ENCODE data around the gene GMPR.

GMPR gene

DNA sequence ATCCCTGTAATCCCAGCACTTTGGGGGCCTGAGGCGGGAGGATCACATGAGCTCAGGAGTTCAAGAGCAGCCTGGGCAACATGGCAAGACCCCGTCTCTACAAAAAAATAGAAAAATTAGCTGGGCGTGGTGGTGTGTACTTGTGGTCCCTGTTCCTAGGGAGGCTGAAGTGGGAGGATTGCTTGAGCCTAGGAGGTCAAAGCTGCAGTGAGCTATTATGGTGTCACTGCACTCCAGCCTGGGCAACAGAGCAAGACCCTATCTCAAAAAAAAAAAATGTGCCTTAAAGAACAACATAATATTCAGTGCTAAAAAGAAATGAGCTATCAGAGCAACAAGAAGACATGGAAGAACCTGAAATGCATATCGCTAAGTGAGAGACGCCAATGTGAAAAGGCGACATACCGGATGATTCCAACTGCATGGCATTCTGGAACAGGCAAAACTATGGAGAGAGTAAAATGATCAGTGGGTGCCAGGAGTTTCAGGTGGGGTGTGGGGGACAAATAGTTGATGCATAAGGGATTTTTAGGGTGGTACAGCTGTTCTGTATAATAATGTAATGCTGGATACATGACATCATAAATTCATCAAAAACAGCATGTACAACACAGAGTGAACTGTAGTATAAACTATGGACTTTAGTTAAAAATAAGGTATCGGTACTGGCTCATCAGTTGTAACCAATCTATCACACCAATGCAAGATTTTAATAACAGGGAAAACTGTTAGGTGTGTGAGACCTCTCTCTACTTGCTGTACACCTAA, 80.8 kb downstream of the GMPR start:
- Histone ChIP-seq H3K36me3 (ENCODE audit: control insufficient read depth, insufficient read depth, low read length) (no peaks in the 10 kb centered on the region), H3K4me3 (ENCODE audit: low read length) (no peak overlapping the region), H3K4me1 (ENCODE audit: control insufficient read depth, insufficient read depth, low read length) (peaks cover 7% of the 10 kb centered on the region), H3K27ac (ENCODE audit: low read length) (no peak overlapping the region), H3K27me3 (ENCODE audit: control insufficient read depth, insufficient read depth, low read length) (no peaks in the 10 kb centered on the region), H3K9me3 (ENCODE audit: control insufficient read depth, insufficient read depth, low read length) (no peaks in the 10 kb centered on the region)
- no CpG with 5 or more reads among the region's 8 CpGs for WGBS (ENCODE audit: insufficient coverage, insufficient read length)
- DNase-seq (ENCODE audit: low read depth, low spot score), result no peak

DNA sequence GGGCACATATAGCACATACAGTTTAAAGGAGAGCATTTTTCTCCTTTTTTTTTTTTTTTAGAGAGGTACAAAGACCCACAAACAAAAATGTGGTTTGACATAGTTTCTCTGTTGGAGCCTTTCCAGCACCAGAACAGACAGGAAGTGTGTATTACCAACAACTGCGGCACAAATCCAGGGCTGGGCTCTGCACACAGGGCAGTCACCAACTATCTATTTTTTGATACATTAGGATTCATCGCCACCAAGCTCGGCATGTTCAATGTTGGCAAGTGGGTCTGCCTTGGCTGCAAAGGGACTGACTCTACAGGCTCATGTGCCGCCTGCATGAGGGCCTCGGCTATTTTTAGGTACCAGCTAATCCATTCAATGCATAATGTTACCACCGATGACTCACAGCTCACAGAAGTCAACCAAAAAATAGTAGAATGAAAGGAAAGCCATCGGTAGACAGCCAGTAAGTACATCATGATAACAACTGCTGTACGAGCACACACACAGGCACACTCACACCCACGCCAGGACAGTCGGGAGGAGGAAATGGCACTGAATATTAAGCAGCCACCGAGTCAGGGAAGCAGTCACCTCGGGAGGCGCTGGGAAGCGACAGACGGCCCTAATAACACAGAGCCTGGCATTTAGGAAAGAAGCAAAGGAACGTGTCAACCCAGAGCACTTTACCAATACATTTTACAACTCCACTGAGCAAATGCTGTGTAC, 81.6 kb downstream of the GMPR start:
- H3K4me3 ChIP-seq (ENCODE audit: low read length), result no peak overlapping the region
- H3K9me3 ChIP-seq (ENCODE audit: control insufficient read depth, insufficient read depth, low read length), result no peaks in the 10 kb centered on the region
- H3K27ac ChIP-seq (ENCODE audit: low read length), result no peak overlapping the region
- DNase-seq (ENCODE audit: low read depth, low spot score), result no peak
- H3K36me3 ChIP-seq (ENCODE audit: control insufficient read depth, insufficient read depth, low read length), result no peaks in the 10 kb centered on the region
- H3K27me3 ChIP-seq (ENCODE audit: control insufficient read depth, insufficient read depth, low read length), result no peaks in the 10 kb centered on the region
- no CpG with 5 or more reads among the region's 16 CpGs for WGBS (ENCODE audit: insufficient coverage, insufficient read length)
- peaks cover 7% of the 10 kb centered on the region for H3K4me1 ChIP-seq (ENCODE audit: control insufficient read depth, insufficient read depth, low read length)

DNA sequence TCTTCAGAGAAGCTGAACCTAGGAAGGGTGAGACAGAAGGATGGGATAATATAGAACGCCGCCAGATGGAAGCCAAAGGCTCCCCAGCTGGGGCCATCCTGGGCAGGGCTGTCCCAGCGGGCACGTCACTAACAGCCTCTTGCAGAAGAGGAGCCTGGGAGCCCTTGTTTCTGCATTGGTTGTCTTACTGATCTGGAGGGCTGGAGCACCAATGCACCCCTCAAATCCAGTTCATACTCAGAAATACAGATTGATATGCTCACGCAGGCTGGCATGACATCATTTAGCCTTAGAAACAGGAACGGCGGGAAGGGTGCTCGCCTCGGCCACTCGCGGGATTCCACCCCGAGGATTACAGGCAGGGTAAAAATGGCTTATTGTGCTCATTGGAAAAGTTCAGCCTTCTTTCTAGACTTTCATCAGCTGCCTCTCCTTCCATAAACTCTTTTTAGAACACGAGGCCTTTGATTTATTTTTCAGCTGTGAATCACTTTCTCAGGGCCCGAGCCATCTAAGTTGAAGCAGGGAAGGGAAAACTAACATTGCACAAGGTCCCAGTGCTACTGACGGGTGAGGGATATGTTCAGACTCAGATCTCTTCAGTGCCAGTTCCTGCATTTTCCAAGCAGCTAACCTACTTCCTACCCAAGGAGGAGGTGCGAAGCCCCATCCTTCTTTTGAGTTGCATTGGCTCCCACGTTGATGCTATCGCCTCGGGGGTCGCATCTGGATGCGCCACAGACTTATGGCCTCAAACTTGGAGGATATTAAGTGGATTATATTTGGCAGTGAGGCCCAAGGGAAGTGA, 82.3 kb downstream of the GMPR start:
- no CpG with 5 or more reads among the region's 21 CpGs for WGBS (ENCODE audit: insufficient coverage, insufficient read length)
- Histone ChIP-seq H3K4me3 (ENCODE audit: low read length) (no peak overlapping the region), H3K36me3 (ENCODE audit: control insufficient read depth, insufficient read depth, low read length) (no peaks in the 10 kb centered on the region), H3K4me1 (ENCODE audit: control insufficient read depth, insufficient read depth, low read length) (peaks cover 7% of the 10 kb centered on the region), H3K27ac (ENCODE audit: low read length) (no peak overlapping the region), H3K27me3 (ENCODE audit: control insufficient read depth, insufficient read depth, low read length) (no peaks in the 10 kb centered on the region), H3K9me3 (ENCODE audit: control insufficient read depth, insufficient read depth, low read length) (no peaks in the 10 kb centered on the region)
- DNase-seq (ENCODE audit: low read depth, low spot score), result no peak

DNA sequence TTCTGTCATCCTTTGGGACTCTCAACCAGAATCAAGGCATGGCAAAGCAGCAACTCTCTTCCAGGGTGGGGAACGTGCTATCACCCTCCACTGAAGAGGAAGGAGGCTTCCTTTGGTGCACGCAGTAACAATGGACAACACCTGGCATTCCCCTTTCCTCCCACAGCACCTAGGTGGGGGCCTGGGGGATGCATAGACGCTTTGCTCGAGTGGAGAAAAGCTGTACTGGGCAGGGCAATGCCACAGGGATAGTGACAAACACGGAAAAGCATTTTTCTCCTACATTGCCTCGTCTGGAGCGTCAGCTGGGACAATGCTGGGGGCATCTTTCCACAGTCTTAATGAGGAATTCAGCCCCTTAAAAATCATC, 82.9 kb downstream of the GMPR start:
- H3K36me3 ChIP-seq (ENCODE audit: control insufficient read depth, insufficient read depth, low read length), result no peaks in the 10 kb centered on the region
- no peak overlapping the region for H3K27ac ChIP-seq (ENCODE audit: low read length)
- H3K27me3 ChIP-seq (ENCODE audit: control insufficient read depth, insufficient read depth, low read length), result no peaks in the 10 kb centered on the region
- WGBS (ENCODE audit: insufficient coverage, insufficient read length), result no CpG with 5 or more reads among the region's 7 CpGs
- no peak overlapping the region for H3K4me3 ChIP-seq (ENCODE audit: low read length)
- no peaks in the 10 kb centered on the region for H3K9me3 ChIP-seq (ENCODE audit: control insufficient read depth, insufficient read depth, low read length)
- DNase-seq (ENCODE audit: low read depth, low spot score), result no peak
- peaks cover 7% of the 10 kb centered on the region for H3K4me1 ChIP-seq (ENCODE audit: control insufficient read depth, insufficient read depth, low read length)

DNA sequence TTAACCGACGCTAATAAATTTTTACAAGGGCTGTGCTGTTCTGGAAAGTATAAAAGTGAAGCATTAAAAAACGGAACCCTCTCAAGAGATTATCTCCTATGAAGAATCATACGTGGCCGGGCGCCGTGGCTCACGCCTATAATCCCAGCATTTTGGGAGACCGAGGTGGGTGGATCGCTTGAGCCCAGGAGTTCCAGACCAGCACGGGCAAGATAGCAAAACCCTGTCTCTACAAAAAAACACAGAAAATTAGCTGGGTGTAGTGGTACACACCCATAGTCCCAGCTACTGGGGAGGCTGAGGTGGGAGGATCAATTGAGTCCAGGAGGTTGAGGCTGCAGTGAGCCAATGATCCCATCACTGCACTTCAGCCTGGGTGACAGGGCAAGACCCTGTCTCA, 83.4 kb downstream of the GMPR start:
- H3K9me3 ChIP-seq (ENCODE audit: control insufficient read depth, insufficient read depth, low read length), result no peaks in the 10 kb centered on the region
- H3K4me3 ChIP-seq (ENCODE audit: low read length), result no peak overlapping the region
- no peak overlapping the region for H3K27ac ChIP-seq (ENCODE audit: low read length)
- peaks cover 7% of the 10 kb centered on the region for H3K4me1 ChIP-seq (ENCODE audit: control insufficient read depth, insufficient read depth, low read length)
- no peaks in the 10 kb centered on the region for H3K27me3 ChIP-seq (ENCODE audit: control insufficient read depth, insufficient read depth, low read length)
- WGBS (ENCODE audit: insufficient coverage, insufficient read length), result no CpG with 5 or more reads among the region's 11 CpGs
- H3K36me3 ChIP-seq (ENCODE audit: control insufficient read depth, insufficient read depth, low read length), result no peaks in the 10 kb centered on the region
- no peak for DNase-seq (ENCODE audit: low read depth, low spot score)

DNA sequence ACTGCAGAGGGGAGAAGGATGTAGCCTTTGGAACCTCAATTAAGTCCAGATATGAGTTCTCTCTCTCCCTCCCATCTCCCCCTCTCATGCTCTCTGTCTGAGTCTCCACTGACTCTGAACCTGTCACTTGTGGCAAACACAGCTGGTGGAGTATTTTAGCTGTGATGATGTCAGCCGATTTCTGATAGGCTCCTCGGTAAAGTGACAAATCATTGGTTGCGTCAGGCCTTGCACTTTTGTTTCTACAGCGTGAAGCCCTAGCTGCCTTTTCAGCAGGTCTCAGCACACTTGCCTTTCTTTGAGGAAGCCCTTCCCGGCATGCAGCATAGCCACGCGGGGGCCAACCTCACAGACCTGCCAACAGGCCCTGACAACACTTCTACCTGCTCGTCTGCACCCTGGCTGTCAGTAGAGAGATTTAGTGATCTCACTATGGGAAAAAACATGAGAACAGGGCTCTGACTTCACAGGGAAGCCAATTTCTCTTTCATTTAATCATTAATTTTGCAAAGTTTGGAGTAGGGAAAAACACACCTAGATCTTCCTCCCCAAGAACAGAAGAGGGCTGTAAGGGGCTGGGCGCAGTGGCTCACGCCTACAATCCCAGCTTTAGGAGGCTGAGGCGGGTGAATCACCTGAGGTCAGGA, 84.4 kb downstream of the GMPR start:
- DNase-seq (ENCODE audit: low read depth, low spot score), result no peak
- Histone ChIP-seq H3K9me3 (ENCODE audit: control insufficient read depth, insufficient read depth, low read length) (no peaks in the 10 kb centered on the region), H3K4me1 (ENCODE audit: control insufficient read depth, insufficient read depth, low read length) (peaks cover 7% of the 10 kb centered on the region), H3K27me3 (ENCODE audit: control insufficient read depth, insufficient read depth, low read length) (no peaks in the 10 kb centered on the region), H3K36me3 (ENCODE audit: control insufficient read depth, insufficient read depth, low read length) (no peaks in the 10 kb centered on the region), H3K4me3 (ENCODE audit: low read length) (no peak overlapping the region), H3K27ac (ENCODE audit: low read length) (no peak overlapping the region)
- WGBS (ENCODE audit: insufficient coverage, insufficient read length), result no CpG with 5 or more reads among the region's 11 CpGs

DNA sequence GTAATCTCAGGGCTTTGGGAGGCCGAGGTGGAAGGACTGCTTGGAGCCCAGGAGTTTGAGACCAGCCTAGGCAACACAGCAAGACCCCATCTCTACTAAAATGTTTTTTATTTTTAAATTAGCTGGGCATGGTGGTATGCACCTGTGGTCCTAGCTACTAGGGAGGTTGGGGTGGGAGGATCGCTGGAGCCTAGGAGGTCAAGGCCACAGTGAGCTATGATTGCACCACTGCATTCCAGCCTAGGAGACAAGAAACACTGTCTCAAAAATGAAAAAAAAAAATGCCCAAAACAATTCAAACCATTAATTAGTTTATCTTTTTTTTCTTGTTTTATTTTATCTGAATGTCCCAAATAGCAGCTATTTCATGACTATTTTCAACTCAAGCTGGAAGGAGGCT, 85.8 kb downstream of the GMPR start:
- H3K9me3 ChIP-seq (ENCODE audit: control insufficient read depth, insufficient read depth, low read length), result no peaks in the 10 kb centered on the region
- H3K27me3 ChIP-seq (ENCODE audit: control insufficient read depth, insufficient read depth, low read length), result no peaks in the 10 kb centered on the region
- H3K4me1 ChIP-seq (ENCODE audit: control insufficient read depth, insufficient read depth, low read length), result peaks cover 7% of the 10 kb centered on the region
- H3K36me3 ChIP-seq (ENCODE audit: control insufficient read depth, insufficient read depth, low read length), result no peaks in the 10 kb centered on the region
- no peak overlapping the region for H3K27ac ChIP-seq (ENCODE audit: low read length)
- no peak for DNase-seq (ENCODE audit: low read depth, low spot score)
- WGBS (ENCODE audit: insufficient coverage, insufficient read length), result no CpG with 5 or more reads among the region's 2 CpGs
- no peak overlapping the region for H3K4me3 ChIP-seq (ENCODE audit: low read length)

DNA sequence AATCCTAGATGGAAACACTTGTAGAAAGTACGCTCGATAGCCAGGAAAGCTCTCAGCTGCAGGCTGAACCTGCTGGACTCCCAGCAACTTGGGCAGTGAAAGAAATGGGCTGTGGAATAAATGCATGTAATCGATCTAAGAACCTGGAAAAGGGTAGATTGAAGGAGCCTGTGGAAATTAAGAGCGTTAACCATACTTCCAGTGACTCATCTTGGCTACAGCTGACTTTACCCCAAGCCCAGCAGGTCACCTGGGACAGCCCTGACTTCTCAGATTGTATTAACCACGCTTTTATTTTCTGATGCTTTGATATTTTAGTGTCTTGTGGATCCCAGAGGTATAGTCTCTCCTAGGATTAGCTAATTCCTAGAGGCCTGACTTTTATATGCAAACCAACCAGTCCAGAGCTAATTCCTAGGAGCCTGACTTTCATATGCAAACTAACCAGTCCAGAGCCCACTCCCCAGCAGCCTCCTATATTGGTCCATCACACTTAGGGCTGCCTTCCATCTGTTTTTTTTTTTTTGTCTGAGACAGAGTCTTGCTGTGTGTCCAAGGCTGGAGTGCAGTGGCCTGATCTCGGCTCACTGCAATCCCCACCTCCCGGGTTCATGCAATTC, 86.3 kb downstream of the GMPR start:
- no peak for DNase-seq (ENCODE audit: low read depth, low spot score)
- no CpG with 5 or more reads among the region's 7 CpGs for WGBS (ENCODE audit: insufficient coverage, insufficient read length)
- Histone ChIP-seq H3K9me3 (ENCODE audit: control insufficient read depth, insufficient read depth, low read length) (no peaks in the 10 kb centered on the region), H3K27ac (ENCODE audit: low read length) (no peak overlapping the region), H3K4me3 (ENCODE audit: low read length) (no peak overlapping the region), H3K4me1 (ENCODE audit: control insufficient read depth, insufficient read depth, low read length) (peaks cover 7% of the 10 kb centered on the region), H3K27me3 (ENCODE audit: control insufficient read depth, insufficient read depth, low read length) (no peaks in the 10 kb centered on the region), H3K36me3 (ENCODE audit: control insufficient read depth, insufficient read depth, low read length) (no peaks in the 10 kb centered on the region)

DNA sequence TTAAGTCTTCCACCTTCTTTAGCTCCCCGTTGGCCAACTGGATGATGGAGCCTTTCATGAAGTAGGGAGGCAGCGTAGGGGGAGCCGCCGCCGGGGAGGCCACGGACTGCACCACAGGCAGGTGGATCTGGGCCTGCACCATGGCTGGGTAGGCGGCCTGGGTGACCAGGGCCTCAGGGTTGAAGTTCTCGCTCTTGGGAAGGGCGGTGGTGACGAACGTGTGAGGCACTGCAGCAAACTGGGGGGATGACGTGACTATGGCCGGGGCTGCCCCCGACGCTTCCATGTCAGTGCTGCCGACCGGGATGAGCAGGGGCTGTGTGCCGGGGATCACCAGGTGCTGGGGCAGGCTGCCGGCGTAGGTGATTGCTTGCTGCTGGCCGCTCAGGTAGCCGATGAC, 88.1 kb downstream of the GMPR start:
- WGBS (ENCODE audit: insufficient coverage, insufficient read length), result no CpG with 5 or more reads among the region's 22 CpGs
- H3K9me3 ChIP-seq (ENCODE audit: control insufficient read depth, insufficient read depth, low read length), result no peaks in the 10 kb centered on the region
- no peaks in the 10 kb centered on the region for H3K27me3 ChIP-seq (ENCODE audit: control insufficient read depth, insufficient read depth, low read length)
- peaks cover 2% of the 10 kb centered on the region; the same call in 1 of the 2 replicates for H3K4me1 ChIP-seq (ENCODE audit: control insufficient read depth, insufficient read depth, low read length)
- no peaks in the 10 kb centered on the region for H3K36me3 ChIP-seq (ENCODE audit: control insufficient read depth, insufficient read depth, low read length)
- DNase-seq (ENCODE audit: low read depth, low spot score), result no peak
- H3K27ac ChIP-seq (ENCODE audit: low read length), result no peak overlapping the region
- H3K4me3 ChIP-seq (ENCODE audit: low read length), result no peak overlapping the region

Measured in iPS DF 6.9 (cell line).